Measurements from ENCODE around the gene FXYD4.
"Not testable (repeated sequence)": the region's sequence is repeated elsewhere in the genome, so short reads cannot be mapped to it uniquely, and the experiment has no call there.

GRCh38 chr10:43329246-43329885 is 42.1 kb upstream of the FXYD4 start:
- not testable (repeated sequence) for TF ChIP-seq CTCF (optimal IDR thresholded peaks at IDR 0.05 in 1 of 3, IDR thresholded peaks at IDR 0.05 in 1 of 3, conservative IDR thresholded peaks at IDR 0.05 in 1 of 3; ENCODE audit: extremely low read depth in 1 of 3, insufficient read depth in 2 of 3, low read length in 3 of 3); EZH2 (IDR thresholded peaks at IDR 0.05; ENCODE audit: low read length)
